GM18499 (cell line): ENCODE data around the gene ARHGEF17.

Source experiments
- ATAC-seq: cut with Tn5 transposase; IDR thresholded peaks from one replicate; pipeline ENCODE4 v1.9.1; 2021; ENCODE audit warnings: moderate number of reproducible peaks; ENCODE audit not compliant: insufficient read depth, unreplicated experiment

Gene ARHGEF17

DNA sequence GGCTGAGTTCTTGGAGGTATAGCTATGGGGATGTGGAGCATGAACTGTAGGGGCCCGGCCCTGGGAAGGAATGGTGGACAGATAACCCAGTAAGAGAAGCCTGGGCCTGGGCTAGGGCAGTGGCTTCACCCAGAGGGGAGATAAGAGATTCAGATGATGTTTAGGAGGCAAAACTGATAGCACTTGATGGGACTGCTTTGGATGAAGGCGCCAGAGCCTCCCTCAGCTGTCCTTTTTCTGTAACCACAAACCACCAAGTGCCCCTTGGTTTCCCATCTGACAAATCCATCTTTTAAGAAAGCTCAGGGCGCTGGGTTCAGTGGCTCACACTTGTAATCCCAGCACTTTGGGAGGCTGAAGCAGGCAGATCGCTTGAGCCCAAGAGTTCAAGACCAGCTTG, 91.6 kb downstream of the ARHGEF17 start:
- no peak for ATAC-seq

DNA sequence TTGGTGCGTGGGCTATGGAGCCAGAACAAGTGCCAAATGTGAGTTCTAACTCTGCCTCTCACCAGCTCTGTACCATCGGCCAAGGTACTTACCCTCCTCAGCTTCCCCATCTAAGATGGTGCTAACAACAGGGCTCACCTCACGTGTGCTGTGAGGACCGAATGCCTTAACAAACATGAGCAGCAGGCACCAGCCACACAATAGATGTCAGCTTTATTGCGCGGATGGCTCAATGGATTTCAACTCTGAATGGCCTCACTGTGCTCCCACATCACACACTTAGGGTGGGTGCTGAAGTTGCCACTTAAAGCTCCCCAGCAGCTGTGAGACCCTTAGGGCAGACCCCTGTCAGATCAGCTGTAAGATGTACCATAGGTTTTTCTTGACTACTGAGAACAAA, 92.2 kb downstream of the ARHGEF17 start:
- no peak for ATAC-seq

DNA sequence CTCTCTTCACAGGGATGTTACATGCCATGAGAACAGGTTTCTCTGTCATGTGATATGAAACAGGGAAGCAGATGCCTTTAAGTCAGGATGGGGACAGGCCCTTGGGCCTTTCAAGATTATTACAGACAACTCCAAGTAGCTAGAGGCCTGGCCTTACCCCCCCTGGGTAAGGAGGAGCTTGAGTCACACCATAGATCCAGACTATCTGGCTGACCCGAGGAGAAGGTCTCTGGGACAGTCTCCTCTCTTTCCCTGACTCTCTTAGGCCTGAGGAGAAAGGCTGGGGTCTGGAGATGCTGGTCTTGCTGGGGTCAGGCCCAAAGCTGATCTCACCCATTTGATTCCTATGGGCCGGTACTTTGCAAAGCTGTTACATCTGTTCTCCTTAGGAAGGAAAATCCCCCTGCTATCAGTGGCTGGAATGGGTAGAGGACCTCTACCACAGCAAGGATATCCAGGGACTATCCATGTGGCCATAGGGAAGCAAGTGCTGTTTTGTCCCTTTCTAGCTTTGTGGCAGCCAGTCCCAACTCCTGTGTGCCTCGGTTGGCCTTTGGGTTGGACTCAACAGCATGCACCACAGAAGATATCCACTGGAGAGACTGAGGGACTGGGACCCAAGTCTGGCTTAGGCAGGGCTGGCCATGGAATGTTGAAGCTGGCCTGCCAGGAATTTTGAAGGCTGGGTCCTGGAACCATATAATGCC, 93.3 kb downstream of the ARHGEF17 start:
- ATAC-seq: no peak

DNA sequence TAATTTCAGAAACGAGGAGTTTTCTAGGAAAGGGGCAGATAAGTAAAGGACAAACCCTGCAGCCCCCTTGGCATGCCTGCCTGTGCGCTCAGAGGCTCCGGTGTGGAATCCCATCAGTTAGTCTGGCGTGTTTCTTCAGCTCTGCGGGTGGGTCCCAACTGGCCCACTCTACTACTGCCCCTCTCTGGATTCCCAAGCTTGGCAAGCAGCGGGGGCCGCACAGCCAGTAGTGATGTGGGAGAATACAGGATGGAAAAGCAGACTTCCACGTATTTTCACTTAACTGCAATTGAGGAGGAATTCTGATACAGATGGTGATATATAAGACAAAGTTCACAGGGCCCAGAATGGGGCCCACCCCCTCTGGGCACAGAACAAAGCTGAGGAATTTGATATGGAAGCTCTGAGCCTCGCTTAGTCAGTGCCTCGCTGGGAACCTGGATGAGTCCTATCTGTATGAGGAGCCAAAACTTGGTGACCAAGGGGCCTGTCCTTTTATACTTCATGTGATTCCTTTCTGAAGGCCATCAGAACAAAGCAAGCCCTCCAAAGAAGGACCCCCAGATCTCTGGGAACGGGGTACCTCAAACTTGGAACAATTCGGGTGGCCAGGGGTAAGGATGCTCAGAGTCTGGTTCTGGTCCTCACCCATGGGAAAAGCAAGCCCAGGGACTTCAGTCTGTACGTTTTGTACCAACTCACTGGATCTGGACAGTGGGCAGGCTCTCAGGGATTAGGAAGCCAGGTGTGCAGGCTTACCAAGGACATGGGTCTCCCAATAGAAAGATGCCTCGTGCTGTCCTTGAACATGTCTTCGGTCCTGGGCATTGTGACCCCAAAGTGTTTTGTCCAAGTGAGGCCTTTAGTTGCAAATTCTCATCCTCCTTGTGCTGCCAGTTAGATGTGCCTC, 94.1 kb downstream of the ARHGEF17 start:
- no peak for ATAC-seq

DNA sequence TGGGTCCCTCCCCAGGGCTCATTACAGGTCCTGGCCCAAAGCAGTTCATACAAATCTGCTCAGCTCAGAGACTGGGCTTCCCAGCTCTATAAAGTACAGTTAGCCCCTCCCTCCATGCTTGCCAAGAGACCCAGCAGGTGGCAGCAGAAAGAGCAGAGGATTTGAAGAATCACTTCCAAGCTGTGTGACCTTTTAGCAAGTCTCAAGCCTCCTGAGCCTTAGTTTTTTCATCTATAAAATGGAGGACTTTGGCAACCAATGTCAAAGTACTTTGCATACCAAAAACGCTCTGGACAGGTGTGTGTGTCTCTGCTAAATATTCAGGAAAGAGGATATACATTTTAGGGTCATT, 94.7 kb downstream of the ARHGEF17 start:
- ATAC-seq: no peak

DNA sequence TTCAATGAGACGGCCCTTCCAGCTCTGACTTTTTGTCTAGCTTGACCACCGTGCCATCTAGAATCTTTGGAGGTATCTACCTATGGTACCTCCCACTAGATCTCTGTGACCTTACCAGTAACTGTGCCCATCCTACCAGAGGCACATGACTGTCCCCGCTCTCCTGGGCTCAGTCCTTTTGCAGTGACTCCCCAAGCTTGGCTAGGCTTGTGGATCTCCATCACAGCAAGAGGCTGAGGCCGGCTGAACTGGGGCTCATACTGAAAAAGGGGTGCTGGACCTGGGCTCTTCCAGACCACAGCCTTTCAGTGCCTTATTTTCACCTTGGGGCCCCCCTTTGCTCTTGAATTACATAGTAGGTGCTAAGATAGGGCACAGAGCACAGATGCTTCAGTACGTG, 95.5 kb downstream of the ARHGEF17 start:
- no peak for ATAC-seq

DNA sequence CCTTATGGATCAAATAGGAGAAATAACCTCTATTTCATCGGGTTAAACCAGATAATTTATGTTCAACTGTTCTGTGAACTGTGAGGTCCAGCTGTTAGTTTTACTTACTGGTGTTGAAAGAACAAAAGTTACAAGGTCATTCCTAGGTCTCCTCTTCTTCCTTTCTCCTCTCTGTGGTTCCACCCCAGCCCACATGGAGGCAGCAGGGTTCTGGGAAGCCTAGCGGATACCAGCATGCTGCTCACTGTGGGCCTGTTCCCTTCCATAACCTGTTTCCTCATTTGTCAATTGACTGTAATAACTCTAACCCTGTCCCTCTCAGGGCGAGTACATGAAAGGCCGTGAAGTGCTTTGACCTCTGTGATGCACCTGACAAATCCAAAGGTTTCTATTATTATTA, 96.0 kb downstream of the ARHGEF17 start:
- no peak for ATAC-seq

DNA sequence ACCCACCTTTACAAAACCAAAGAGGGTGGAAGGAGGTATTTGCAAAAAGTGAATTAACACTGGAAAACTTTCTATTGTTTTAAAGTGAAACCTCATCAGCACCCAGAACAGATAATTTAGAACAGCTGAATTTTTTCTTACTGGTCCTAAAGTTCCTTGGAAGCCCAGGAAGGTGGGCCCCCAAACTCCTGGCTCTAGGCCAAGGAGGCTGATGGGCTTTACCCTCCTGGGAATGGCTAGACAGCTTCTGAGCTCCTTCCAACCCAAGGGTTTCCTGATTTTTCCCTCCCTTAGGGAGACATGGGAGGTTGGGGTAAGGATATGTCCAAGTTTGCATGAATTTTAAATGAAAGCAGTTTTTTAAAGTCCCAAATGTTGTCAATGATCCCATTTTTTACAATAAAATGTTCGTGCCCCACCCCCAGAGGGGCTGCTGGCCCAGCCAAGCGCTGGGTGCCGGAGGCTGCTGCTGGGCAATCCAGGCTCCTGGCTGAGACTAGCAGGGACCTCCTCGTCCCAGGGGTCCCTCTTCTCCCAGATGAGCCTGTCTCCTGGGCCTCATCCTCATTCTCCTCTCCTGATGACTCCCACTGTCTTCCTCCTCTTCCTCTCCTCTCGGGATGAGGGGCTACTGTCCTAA, 96.5 kb downstream of the ARHGEF17 start:
- ATAC-seq: no peak

DNA sequence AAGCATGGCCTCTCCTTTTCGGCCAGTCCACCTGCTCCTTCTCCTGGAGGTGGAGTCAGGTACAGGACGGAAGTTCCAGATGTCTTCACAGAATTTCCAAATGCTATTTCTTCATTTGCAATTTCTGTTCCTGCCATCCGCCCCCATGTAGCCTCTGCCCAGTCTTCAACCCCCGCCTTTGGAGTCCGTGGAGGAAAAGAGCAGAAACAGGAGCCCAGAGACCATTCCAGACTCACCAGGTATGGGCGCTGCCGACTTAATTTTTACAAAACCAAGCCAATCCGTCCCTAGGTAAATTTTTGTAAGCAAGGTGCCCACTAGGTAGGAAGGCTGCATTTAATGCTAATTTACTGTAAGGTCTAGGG, 97.1 kb downstream of the ARHGEF17 start:
- ATAC-seq: no peak

DNA sequence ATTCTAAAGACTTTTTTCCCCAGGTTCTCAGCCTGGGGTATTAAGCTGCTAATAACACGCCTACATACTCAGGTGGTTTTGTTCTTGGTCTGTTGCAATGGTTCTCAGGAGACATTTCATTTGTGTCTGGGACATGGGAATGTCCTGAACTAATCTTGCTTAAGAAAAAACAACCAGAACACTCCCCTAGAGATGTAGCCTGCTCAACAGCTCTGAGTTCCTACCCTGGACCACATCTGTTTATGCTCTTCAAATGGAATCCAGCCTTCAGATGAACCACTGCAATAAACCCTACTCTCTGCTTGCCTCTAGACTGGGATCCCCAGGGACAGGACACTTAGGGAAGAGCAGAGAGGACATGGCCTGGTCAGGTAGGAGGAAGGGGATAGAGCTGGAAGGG, 98.1 kb downstream of the ARHGEF17 start:
- ATAC-seq: no peak

DNA sequence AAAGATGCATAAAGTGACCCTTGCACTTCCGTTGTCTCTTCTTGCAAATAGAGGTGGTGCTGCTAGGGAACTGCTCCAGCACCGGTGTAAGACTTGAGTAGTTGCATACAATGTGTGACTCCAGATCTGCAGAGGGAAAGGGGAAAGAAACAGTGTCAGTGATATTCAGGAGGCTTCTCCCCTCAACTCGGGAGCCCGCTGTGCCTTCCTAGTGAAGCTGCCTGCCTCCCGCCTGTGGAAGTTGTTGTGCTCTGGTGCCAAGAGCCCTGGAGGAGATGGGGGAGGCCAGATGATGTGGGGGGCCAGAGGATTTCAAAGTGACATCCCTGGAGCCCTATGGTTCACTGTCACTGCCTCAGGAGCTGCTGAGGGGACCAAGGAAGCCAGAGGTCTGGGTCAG, 98.5 kb downstream of the ARHGEF17 start:
- no peak for ATAC-seq

DNA sequence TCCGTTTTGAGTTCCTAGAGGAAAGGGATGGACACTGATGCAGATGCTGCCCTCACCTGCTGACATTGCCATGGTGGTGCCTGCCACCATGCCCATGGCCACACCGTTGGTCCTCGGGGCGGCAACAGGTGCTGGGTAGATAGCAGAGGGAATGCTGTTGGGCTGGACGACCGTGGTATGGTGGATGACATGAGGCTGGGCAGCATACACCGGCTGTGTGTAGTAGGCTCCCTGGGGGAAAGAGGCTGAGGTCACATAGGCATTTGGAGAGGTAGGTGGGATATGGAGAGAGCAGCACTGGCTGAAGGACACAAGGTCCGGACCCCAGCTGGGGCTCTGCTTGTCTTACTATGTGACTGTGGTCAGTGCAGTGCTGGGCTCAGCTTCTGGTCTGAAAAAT, 101.4 kb downstream of the ARHGEF17 start:
- ATAC-seq: no peak

DNA sequence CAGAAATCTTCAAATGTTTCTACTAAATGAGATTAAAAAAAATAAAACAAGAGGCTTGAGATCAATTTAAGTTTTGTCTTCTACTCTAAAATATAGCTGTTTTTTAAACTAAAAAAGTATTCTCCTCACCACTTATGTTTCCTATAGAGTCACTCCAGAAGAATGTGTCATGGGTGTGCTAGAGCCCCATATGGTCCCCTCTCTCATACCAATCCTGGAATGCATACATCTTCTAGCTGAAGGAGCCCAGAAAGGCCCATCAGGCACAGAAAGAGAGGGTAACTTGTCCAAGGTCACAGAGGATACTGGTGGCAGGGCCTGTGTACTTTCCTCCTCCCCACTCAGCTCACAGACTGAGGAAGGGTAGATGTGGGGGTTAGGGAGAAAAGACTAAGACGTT, 102.6 kb downstream of the ARHGEF17 start:
- ATAC-seq: no peak

DNA sequence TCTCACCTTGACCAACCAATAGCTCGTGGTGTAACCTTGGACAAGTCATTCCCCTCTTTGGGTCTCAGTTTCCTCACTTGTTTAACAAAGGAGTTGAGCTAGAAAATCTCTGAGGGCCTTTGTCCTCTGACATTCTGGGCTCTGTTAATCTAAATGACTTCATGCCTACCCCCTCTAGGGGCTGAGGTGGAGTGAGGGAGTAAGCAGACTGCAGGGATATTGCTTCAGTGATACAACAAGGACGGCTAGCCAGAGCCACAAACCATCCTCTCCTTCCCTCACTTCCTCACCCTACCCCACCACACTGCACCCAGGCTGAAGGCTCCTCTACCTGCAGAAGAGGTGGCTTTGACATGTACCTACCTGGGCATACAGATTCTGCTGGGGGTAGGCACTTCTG, 103.0 kb downstream of the ARHGEF17 start:
- no peak for ATAC-seq

DNA sequence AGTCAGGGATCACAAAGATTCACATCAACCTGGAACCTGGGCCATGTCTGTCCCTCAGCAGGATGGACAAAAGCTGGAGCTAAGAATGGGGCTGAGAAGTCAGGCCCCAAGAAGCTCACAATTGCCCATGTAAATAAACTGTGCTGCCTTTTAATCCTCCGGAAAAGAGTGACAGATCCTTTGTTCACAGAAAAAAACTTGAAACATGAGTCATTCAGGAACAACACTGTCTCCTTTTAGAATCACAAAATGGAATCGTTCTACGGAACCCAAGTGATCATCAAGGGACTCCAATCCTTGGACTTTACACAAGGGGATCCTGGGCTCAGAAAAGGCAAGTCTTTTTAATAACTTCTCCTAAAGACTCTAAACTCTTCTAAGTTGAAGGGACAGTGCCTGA, 104.2 kb downstream of the ARHGEF17 start:
- no peak for ATAC-seq

DNA sequence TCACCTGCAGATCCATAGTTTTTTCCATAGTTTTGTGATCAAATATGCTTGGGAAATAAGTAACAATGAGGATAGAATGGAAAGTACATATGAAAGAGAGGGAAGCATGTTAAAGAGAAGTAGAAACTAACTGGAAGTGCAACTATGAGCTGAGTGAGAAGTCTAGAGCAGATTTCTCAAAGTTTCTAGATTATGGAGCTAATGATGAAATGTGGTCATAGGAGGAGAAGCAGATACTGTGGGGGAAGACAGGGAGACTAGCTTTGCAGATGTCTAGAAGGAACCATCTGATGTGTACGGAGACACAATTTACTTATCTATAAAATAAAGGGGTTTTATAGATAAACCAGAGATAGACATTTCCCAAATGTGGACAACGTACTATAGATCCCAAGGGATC, 105.2 kb downstream of the ARHGEF17 start:
- no peak for ATAC-seq

DNA sequence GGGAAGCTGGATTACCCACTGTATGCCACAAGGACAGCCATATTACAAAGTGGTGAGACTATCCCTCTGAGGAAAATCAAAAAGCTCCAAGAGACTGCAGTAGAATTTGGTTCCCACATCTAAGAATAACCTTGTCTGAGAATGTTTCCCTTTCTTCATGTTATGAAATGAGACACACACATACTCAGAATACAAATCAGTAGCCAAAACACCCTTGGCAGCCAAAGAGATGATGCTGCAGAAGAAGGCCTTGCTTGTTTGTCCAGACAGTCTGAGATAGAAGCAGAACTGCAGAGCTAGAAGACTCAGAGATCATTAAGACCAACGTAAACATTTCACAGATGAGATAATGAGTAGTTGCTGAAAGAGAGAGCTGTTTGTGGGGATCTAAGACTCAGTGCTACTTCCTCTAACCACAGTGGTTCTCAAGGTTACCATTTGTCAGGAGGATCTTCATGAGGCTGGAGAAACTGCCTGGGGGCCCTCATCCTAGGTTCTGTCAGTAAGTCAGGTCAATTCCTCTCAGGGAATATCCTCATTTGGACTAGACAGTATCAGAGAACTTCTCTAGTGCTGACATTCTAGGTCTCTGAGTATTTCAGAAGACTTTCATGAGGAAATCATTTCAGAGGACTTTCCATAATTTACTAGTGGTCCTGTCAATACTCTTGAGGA, 107.0 kb downstream of the ARHGEF17 start:
- no peak for ATAC-seq

DNA sequence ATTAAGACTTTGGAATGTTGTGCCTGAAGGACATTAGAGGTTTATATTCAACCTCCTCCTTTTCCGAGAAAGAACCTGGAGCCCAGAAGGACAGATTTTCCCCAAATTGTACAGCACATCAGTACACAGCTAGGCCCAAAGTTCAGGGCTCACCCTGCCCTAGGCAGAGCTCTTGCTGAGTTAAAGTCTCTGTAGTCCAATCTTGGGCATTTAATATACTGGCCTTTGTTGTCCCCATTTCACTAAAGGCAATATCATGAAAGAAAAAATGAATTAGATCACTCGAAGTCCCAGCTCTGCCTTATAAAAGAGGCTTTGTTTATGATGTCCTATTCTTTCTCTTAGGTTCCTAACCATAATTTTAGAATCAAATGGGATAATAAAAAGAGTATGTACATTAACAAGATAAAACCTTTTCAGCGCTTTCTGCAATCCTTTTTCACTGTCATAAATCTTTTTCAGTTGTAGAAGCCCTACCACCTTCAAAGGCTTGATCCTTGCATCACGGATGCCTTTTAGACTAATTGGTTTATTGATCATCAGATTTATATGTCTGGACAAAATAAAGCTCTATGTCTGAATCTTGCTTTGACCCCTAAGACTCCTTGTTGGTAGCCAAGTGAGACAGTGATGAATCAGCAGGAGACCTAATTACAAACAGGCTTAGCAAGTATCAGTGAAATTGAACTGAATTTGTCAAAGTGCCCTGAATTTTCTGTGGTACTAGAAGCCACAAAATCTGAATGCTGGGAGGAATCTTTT, 108.0 kb downstream of the ARHGEF17 start:
- ATAC-seq: no peak

DNA sequence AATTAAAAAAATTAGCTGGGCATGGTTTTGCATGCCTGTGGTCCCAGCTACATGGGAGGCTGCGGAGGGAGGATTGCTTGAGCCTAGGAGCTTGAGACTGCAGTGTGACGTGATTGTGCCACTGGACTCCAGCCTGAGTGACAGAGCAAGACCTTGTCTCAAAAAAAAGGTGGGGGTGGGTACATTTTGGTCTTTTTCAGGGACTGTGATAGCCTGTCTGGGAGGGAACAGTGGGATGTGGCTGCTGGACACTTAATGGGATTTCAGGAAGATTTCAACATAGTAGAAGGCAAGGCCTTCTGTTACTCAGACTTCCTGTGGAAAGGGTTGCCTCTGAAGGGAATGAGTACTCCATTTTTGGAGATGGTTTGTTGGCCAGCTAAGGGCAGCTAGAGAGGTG, 108.7 kb downstream of the ARHGEF17 start:
- ATAC-seq: no peak
